ENCODE results near the gene ERBB4. TPM values are rescaled to one million over a fixed set of nuclear protein-coding genes. Genes with fewer than 3 reads are reported as not detected.

Gene ERBB4
- total and polyA plus RNA-seq, 2 of the 8 experiments (the other 6 are each of a cell fraction or from before 2014, with no cell fraction given), result 0.34 to 1.3 TPM

- Histone ChIP-seq H3K23me2 (ENCODE audit: low read depth, low read length) (no peaks in the 10 kb centered on the region), H3K18ac (ENCODE audit: extremely low read depth, low read length) (no peak overlapping the region), H3K14ac (ENCODE audit: insufficient read length) (no peak overlapping the region), H2AFZ (ENCODE audit: low read length) (no peak overlapping the region), H3K9me3 (ENCODE audit: insufficient read depth in 2 of 2, low read depth in 1 of 2, low read length in 1 of 2) (0 out of 4 replicates have a peak, but pooled peaks cover 0 to 3% of the 10 kb centered on the region in 2 experiments), H2BK15ac (ENCODE audit: low read length) (no peak overlapping the region), H3K4ac (replicated peaks; ENCODE audit: insufficient read length, low read depth, low read length) (no peak overlapping the region), H3K36me3 (ENCODE audit: control insufficient read depth in 2 of 4, insufficient read depth in 4 of 4, low read length in 3 of 4) (no peaks in the 10 kb centered on the region), H3K23ac (ENCODE audit: insufficient read length) (no peak overlapping the region), H4K91ac (replicated peaks; ENCODE audit: insufficient read length, low read length) (no peak overlapping the region), H3K79me1 (ENCODE audit: low read depth, low read length) (no peaks in the 10 kb centered on the region), H2BK20ac (ENCODE audit: low read length) (no peak overlapping the region), H3K27ac (ENCODE audit: low read depth, low read length) (no peak overlapping the region), H4K20me1 (replicated peaks in 1 of 2; ENCODE audit: control insufficient read depth in 1 of 2, insufficient read depth in 2 of 2, low read length in 2 of 2) (no peaks in the 10 kb centered on the region), H2BK5ac (ENCODE audit: low read depth, low read length) (no peak overlapping the region), H2AK5ac (ENCODE audit: low read depth, low read length) (no peak overlapping the region), H4K8ac (ENCODE audit: extremely low read depth, insufficient read depth, low read length) (no peak overlapping the region), H3K4me2 (ENCODE audit: insufficient read depth in 1 of 2, low read depth in 2 of 2, low read length in 2 of 2) (no peak overlapping the region), H3K27me3 (replicated peaks in 1 of 4; ENCODE audit: control insufficient read depth in 3 of 4, extremely low read depth in 1 of 4, insufficient read depth in 3 of 4, low read length in 3 of 4) (no peaks in the 10 kb centered on the region), H3K79me2 (ENCODE audit: control insufficient read depth in 1 of 2, insufficient read depth in 2 of 2, low read length in 2 of 2) (no peaks in the 10 kb centered on the region), H4K5ac (ENCODE audit: insufficient read length, low read depth, low read length) (no peak overlapping the region), H2BK12ac (ENCODE audit: low read depth, low read length) (no peak overlapping the region), H3K9ac (replicated peaks in 1 of 4; ENCODE audit: extremely low read depth in 1 of 4, low read depth in 3 of 4, low read length in 3 of 4) (no peak overlapping the region), H2BK120ac (replicated peaks; ENCODE audit: low read depth, low read length) (no peak overlapping the region), H3K4me1 (replicated peaks in 1 of 4; ENCODE audit: control insufficient read depth in 3 of 4, insufficient read depth in 4 of 4, low read length in 3 of 4) (no peaks in the 10 kb centered on the region), H3K56ac (replicated peaks; ENCODE audit: insufficient read length, low read depth, low read length) (no peak overlapping the region), H3K4me3 (ENCODE audit: extremely low read depth in 1 of 4, insufficient read depth in 2 of 4, low read depth in 3 of 4, low read length in 4 of 4) (no peak overlapping the region)
- TF ChIP-seq EZH2 (IDR thresholded peaks at IDR 0.05; ENCODE audit: low read depth, low read length, severe bottlenecking) (no peak), ASH2L (IDR thresholded peaks at IDR 0.05; ENCODE audit: low read length) (no peak)
- DNase-seq (ENCODE audit: low read depth in 1 of 2, low spot score in 2 of 2), result no peak
- FAIRE-seq, result no peak
- 91% methylated on average over 4 of the region's 4 CpGs; no CpG with 5 or more reads in 1 of the 2 experiments for WGBS, 2 experiments (ENCODE audit: extremely low coverage in 1 of 2, insufficient coverage in 1 of 2, insufficient read length in 1 of 2, insufficient replicate concordance in 2 of 2, low coverage in 1 of 2, low lambda C conversion rate in 2 of 2, missing lambda C conversion rate in 1 of 2)
- CTCF ChIA-PET (ENCODE audit: partially characterized antibody), result no interaction called here
- POLR2A ChIA-PET (ENCODE audit: partially characterized antibody), result no interaction called here
Observed at GRCh38 chr2:212337486-212338343, 200.9 kb downstream of the ERBB4 start.
